ENCODE measurements around the gene XNDC1N. TPM values are rescaled to one million over a fixed set of nuclear protein-coding genes. Genes with fewer than 3 reads are reported as not detected.
A peak's percentile ranks its signal among the peaks of the same experiment; 100 is the strongest.

XNDC1N gene
- total RNA-seq: 2.5 and 8.3 TPM in 2 replicates

GRCh38 chr11:71927820-71928736, at the start of gene XNDC1N:
Gene XNDC1N, minus strand, starts transcription at chr11:71928594. Its CDS starts 5,241 bp downstream, at chr11:71923353.
- peak; percentile 90 for DNase-seq (ENCODE audit: extremely low read depth, low read depth, low spot score)

- DNase-seq (ENCODE audit: extremely low read depth, low read depth, low spot score): peak; percentile 34
These were observed 49.5 kb upstream of the XNDC1N start for GRCh38 chr11:71977743-71978418.

- no peak for DNase-seq (ENCODE audit: extremely low read depth, low read depth, low spot score)
These were observed 48.7 kb upstream of the XNDC1N start for GRCh38 chr11:71977090-71977489.

GRCh38 chr11:71976551-71976950, 48.2 kb upstream of the XNDC1N start:
- DNase-seq (ENCODE audit: extremely low read depth, low read depth, low spot score): no peak

GRCh38 chr11:71971680-71972079, 43.3 kb upstream of the XNDC1N start:
- DNase-seq (ENCODE audit: extremely low read depth, low read depth, low spot score): no peak

GRCh38 chr11:71964641-71965040, 36.2 kb upstream of the XNDC1N start:
- no peak for DNase-seq (ENCODE audit: extremely low read depth, low read depth, low spot score)

GRCh38 chr11:71963468-71963867, 35.1 kb upstream of the XNDC1N start:
- no peak for DNase-seq (ENCODE audit: extremely low read depth, low read depth, low spot score)

- DNase-seq (ENCODE audit: extremely low read depth, low read depth, low spot score): no peak
These were observed 34.1 kb upstream of the XNDC1N start for GRCh38 chr11:71962428-71963038.

- no peak for DNase-seq (ENCODE audit: extremely low read depth, low read depth, low spot score)
These were observed 27.6 kb upstream of the XNDC1N start for GRCh38 chr11:71955898-71956456.

GRCh38 chr11:71951741-71952310, 23.4 kb upstream of the XNDC1N start:
- no peak for DNase-seq (ENCODE audit: extremely low read depth, low read depth, low spot score)

- DNase-seq (ENCODE audit: extremely low read depth, low read depth, low spot score): no peak
These were observed 20.6 kb upstream of the XNDC1N start for GRCh38 chr11:71949034-71949433.

GRCh38 chr11:71948314-71949027, 20.1 kb upstream of the XNDC1N start:
- no peak for DNase-seq (ENCODE audit: extremely low read depth, low read depth, low spot score)

- no peak for DNase-seq (ENCODE audit: extremely low read depth, low read depth, low spot score)
These were observed 19.1 kb upstream of the XNDC1N start for GRCh38 chr11:71947498-71947897.

- no peak for DNase-seq (ENCODE audit: extremely low read depth, low read depth, low spot score)
These were observed 17.8 kb upstream of the XNDC1N start for GRCh38 chr11:71946144-71946571.

- no peak for DNase-seq (ENCODE audit: extremely low read depth, low read depth, low spot score)
These were observed 12.3 kb upstream of the XNDC1N start for GRCh38 chr11:71940561-71941219.

GRCh38 chr11:71937826-71938225, 9.4 kb upstream of the XNDC1N start:
- DNase-seq (ENCODE audit: extremely low read depth, low read depth, low spot score): no peak

- peak; percentile 68 for DNase-seq (ENCODE audit: extremely low read depth, low read depth, low spot score)
These were observed 8.4 kb upstream of the XNDC1N start for GRCh38 chr11:71936825-71937224.

GRCh38 chr11:71935338-71935925, 7.0 kb upstream of the XNDC1N start:
- DNase-seq (ENCODE audit: extremely low read depth, low read depth, low spot score): no peak

- DNase-seq (ENCODE audit: extremely low read depth, low read depth, low spot score): no peak
These were observed 5.8 kb upstream of the XNDC1N start for GRCh38 chr11:71934213-71934612.
